OCI-LY1 (cell line): ENCODE measurements around the gene GATC.

Experiments
- CTCF ChIP-seq: fragments of 200-600 bp; sonication (generic), shearing (Covaris generic); IDR thresholded peaks from 2 replicates; pipeline ENCODE4 v1.5.1; 2017; ENCODE audit warnings: mild to moderate bottlenecking, antibody characterized with exemption, low read length, moderate library complexity, mixed read lengths
- EZH2 ChIP-seq: fragments of 200-600 bp; sonication (generic), shearing (Covaris generic); IDR thresholded peaks from 2 replicates; pipeline ENCODE4 v1.8.0; 2017; ENCODE audit warnings: borderline replicate concordance, mixed run types, mild to moderate bottlenecking, antibody characterized with exemption, low read length, moderate library complexity, mixed read lengths

GRCh38 chr12:120460157-120460556 is 13.9 kb downstream of the GATC start:
- TF ChIP-seq CTCF (no peak), EZH2 (no peak)
